DND-41 (cell line): ENCODE results near the gene VPS36.
"Not testable (repeated sequence)": the region's sequence is repeated elsewhere in the genome, so short reads cannot be mapped to it uniquely, and the experiment has no call there.

Experiments used
- ATAC-seq: fragments of 200-7000 bp; cut with Tn5 transposase; 3 replicates; pipeline ENCODE4 v1.9.1; 2021; ENCODE audit warnings: low read depth; ENCODE audit not compliant: insufficient read depth
- DNase-seq: peaks from one replicate; pipeline ENCODE4 v3.0.0-alpha.2; 2020
- H2AFZ ChIP-seq: 2 replicates; pipeline ENCODE4 v1.6.0; 2012; ENCODE audit warnings: low read depth, low read length
- H3K27ac ChIP-seq: 2 replicates; pipeline ENCODE4 v1.5.1; 2012; ENCODE audit warnings: low read length, inconsistent platforms
- H3K27me3 ChIP-seq: fragments of 200-600 bp; sonication (generic); 2 replicates; pipeline ENCODE4 v1.6.0; 2012; ENCODE audit warnings: low read length, mild to moderate bottlenecking, inconsistent platforms; ENCODE audit not compliant: insufficient read depth, poor library complexity
- H3K36me3 ChIP-seq: 2 replicates; pipeline ENCODE4 v1.5.1; 2012; ENCODE audit warnings: low read length, inconsistent platforms; ENCODE audit not compliant: insufficient read depth
- H3K4me1 ChIP-seq: 2 replicates; pipeline ENCODE4 v1.5.1; 2012; ENCODE audit warnings: mild to moderate bottlenecking, low read length; ENCODE audit not compliant: insufficient read depth
- H3K4me2 ChIP-seq: 2 replicates; pipeline ENCODE4 v1.6.0; 2012; ENCODE audit warnings: mild to moderate bottlenecking, moderate library complexity, low read length, inconsistent platforms; ENCODE audit not compliant: insufficient read depth
- H3K4me3 ChIP-seq, 2 experiments: fragments of 200-600 bp in 1 of 2; shearing (Covaris generic) in 1 of 2; 2 replicates each; pipeline ENCODE4 v1.5.1; 2012 to 2016; ENCODE audit warnings: inconsistent platforms in 2 of 2, low read length in 2 of 2, mild to moderate bottlenecking in 2 of 2, low read depth in 1 of 2, moderate library complexity in 1 of 2
- H3K79me2 ChIP-seq: 2 replicates; pipeline ENCODE4 v1.6.0; 2012; ENCODE audit warnings: low read length, inconsistent platforms; ENCODE audit not compliant: insufficient read depth
- H3K9ac ChIP-seq: 2 replicates; pipeline ENCODE4 v1.6.0; 2012; ENCODE audit warnings: low read depth, mild to moderate bottlenecking, inconsistent platforms, low read length, moderate library complexity
- H3K9me3 ChIP-seq: 2 replicates; pipeline ENCODE4 v1.5.1; 2012; ENCODE audit warnings: low read length, moderate library complexity, mild to moderate bottlenecking, inconsistent platforms; ENCODE audit not compliant: insufficient read depth, severe bottlenecking
- H4K20me1 ChIP-seq: 2 replicates; pipeline ENCODE4 v1.6.0; 2012; ENCODE audit warnings: low read length; ENCODE audit not compliant: insufficient read depth
- EZH2 ChIP-seq: IDR thresholded peaks from 3 replicates; pipeline ENCODE4 v1.6.1; 2012; ENCODE audit warnings: borderline replicate concordance, low read depth, mild to moderate bottlenecking, moderate library complexity, low read length, inconsistent platforms; ENCODE audit not compliant: severe bottlenecking
- TF ChIP-seq, protein P1 (sequence below): IDR thresholded peaks from 2 replicates; pipeline ENCODE4 v1.5.1; 2012; ENCODE audit warnings: borderline replicate concordance, low read length, moderate library complexity, mild to moderate bottlenecking; ENCODE audit not compliant: poor library complexity, severe bottlenecking; ENCODE audit errors: extremely low read depth

The VPS36 gene

DNA sequence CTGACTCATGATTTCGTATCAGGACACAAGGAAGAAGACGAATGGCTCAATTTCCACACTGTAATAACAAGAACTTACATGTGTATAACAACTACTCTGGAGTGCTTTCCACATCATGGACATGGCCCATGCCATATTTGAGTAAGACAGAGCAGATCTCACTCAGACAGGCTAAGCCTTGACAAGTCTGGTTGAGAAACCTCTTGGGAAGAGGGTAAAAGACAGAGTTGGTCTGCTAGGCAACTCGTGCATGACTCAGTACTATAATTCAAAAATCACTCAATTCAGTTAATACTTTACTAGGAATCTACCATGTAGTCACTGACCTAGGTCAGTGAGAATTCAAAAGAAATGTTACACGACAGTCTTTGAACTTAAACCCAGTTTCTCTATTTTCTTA is 38.8 kb downstream of the VPS36 start:
- Histone ChIP-seq H4K20me1 (no peaks in the 10 kb centered on the region), H3K9ac (no peak overlapping the region), H3K4me1 (no peaks in the 10 kb centered on the region), H2AFZ (no peak overlapping the region), H3K27ac (no peak overlapping the region), H3K79me2 (no peaks in the 10 kb centered on the region), H3K36me3 (peaks cover 52% of the 10 kb centered on the region), H3K27me3 (no peaks in the 10 kb centered on the region), H3K4me2 (no peak overlapping the region), H3K4me3 (no peak overlapping the region), H3K9me3 (no peaks in the 10 kb centered on the region)
- no peak for TF ChIP-seq EZH2
- TF ChIP-seq, protein P1, sequence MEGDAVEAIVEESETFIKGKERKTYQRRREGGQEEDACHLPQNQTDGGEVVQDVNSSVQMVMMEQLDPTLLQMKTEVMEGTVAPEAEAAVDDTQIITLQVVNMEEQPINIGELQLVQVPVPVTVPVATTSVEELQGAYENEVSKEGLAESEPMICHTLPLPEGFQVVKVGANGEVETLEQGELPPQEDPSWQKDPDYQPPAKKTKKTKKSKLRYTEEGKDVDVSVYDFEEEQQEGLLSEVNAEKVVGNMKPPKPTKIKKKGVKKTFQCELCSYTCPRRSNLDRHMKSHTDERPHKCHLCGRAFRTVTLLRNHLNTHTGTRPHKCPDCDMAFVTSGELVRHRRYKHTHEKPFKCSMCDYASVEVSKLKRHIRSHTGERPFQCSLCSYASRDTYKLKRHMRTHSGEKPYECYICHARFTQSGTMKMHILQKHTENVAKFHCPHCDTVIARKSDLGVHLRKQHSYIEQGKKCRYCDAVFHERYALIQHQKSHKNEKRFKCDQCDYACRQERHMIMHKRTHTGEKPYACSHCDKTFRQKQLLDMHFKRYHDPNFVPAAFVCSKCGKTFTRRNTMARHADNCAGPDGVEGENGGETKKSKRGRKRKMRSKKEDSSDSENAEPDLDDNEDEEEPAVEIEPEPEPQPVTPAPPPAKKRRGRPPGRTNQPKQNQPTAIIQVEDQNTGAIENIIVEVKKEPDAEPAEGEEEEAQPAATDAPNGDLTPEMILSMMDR = no peak
- no peak for ATAC-seq
- DNase-seq = no peak

DNA sequence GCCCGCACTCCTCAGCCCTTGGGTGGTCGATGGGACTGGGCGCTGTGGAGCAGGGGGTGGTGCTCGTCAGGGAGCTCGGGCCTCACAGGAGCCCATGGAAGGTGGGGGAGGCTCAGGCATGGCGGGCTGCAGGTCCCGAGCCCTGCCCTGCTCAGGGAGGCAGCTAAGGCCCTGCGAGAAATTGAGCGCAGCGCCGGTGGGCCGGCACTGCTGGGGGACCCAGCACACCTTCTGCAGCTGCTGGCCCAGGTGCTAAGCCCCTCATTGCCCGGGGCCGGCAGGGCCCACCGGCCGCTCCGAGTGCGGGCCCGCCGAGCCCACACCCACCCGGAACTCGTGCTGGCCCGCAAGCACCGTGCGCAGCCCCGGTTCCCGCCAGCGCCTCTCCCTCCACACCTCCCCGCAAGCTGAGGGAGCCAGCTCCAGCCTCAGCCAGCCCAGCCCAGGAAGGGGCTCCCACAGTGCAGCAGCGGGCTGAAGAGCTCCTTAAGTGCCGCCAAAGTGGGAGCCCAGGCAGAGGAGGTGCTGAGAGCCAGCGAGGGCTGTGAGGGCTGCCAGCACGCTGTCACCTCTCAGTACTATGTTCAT is 42.3 kb downstream of the VPS36 start:
- H3K36me3 ChIP-seq = peaks cover 24% of the 10 kb centered on the region; the same call in 1 of the 2 replicates
- not testable (repeated sequence) for H3K79me2 ChIP-seq, H3K9ac ChIP-seq, H3K27me3 ChIP-seq, ATAC-seq, H3K9me3 ChIP-seq, H2AFZ ChIP-seq, H3K4me3 ChIP-seq, H3K4me2 ChIP-seq, H3K4me1 ChIP-seq, H4K20me1 ChIP-seq, H3K27ac ChIP-seq, DNase-seq

DNA sequence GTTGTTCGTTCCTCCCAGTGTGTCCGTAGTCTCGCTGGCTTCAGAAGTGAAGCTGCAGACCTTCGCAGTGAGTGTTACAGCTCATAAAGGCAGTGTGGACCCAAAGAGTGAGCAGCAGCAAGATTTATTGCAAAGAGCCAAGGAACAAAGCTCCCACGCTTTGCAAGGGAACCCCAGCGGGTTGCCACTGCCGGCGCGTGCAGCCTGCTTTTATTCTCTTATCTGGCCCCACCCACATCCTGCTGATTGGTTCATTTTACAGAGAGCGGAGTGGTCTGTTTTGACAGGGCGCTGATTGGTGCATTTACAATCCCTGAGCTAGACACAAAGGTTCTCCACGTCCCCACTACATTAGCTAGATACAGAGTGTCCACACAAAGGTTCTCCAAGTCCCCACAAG is 43.0 kb downstream of the VPS36 start:
- not testable (repeated sequence) for H3K4me2 ChIP-seq, H4K20me1 ChIP-seq, ATAC-seq, H3K27ac ChIP-seq, H3K9ac ChIP-seq, H3K4me1 ChIP-seq, H3K9me3 ChIP-seq, H3K27me3 ChIP-seq, H2AFZ ChIP-seq, DNase-seq, H3K79me2 ChIP-seq, H3K4me3 ChIP-seq
- peaks cover 18% of the 10 kb centered on the region; the same call in 1 of the 2 replicates for H3K36me3 ChIP-seq

DNA sequence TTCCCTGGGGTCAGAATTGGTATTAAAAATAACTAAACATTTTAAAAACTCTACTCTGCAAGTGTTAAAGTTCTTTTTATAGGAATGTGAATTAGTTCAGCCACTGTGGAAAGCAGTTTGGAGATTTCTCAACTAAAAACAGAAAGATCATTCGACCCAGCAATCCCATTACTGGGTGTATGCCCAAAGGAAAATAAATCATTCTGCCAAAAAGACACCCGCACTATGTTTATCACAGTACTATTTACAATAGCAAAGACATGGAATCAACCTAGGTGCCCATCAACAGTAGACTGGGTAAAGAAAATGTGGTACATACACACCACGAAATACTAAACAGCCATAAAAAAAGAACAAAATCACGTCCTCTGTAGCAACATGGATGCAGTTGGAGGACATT is 43.8 kb downstream of the VPS36 start:
- Histone ChIP-seq H3K9ac (no peak overlapping the region), H3K79me2 (no peaks in the 10 kb centered on the region), H3K4me2 (no peak overlapping the region), H3K27me3 (no peaks in the 10 kb centered on the region), H4K20me1 (no peaks in the 10 kb centered on the region), H2AFZ (no peak overlapping the region), H3K36me3 (peaks cover 10% of the 10 kb centered on the region; the same call in 1 of the 2 replicates), H3K4me3 (no peak overlapping the region), H3K4me1 (no peaks in the 10 kb centered on the region), H3K27ac (no peak overlapping the region), H3K9me3 (no peaks in the 10 kb centered on the region)
- ATAC-seq = no peak
- no peak for TF ChIP-seq EZH2
- TF ChIP-seq, protein P1 = no peak
- DNase-seq = no peak
